ENCODE data around the gene CEMIP. TPM values are rescaled to one million over a fixed set of nuclear protein-coding genes. Genes with fewer than 3 reads are reported as not detected.

CEMIP gene
- total RNA-seq, 2 experiments from 2014 or later = not detected

- H3K9me2 ChIP-seq (ENCODE audit: insufficient read depth, low read length) = no peaks in the 10 kb centered on the region
- no peak overlapping the region for H3K4me2 ChIP-seq (ENCODE audit: low read length)
- no peaks in the 10 kb centered on the region for H3K36me3 ChIP-seq (ENCODE audit: insufficient read depth, low read length)
- H3K27ac ChIP-seq (ENCODE audit: low read depth, low read length, poor library complexity, severe bottlenecking) = no peak overlapping the region
- H3K79me2 ChIP-seq (ENCODE audit: insufficient read depth, low read depth, low read length) = no peaks in the 10 kb centered on the region
- H4K20me1 ChIP-seq (ENCODE audit: insufficient read depth, low read length) = no peaks in the 10 kb centered on the region
- no peaks in the 10 kb centered on the region for H3K4me1 ChIP-seq (ENCODE audit: insufficient read depth, low read length, poor library complexity, severe bottlenecking)
- no TSS peak for BruUV-seq (replicated peaks)
- TF ChIP-seq CTCF (conservative IDR thresholded peaks at IDR 0.05; ENCODE audit: low read length) (no peak), EZH2phosphoT487 (IDR thresholded peaks at IDR 0.05; ENCODE audit: borderline replicate concordance, low read depth, low read length) (no peak)
- intact Hi-C loops (cut with micrococcal nuclease; ENCODE audit: unreplicated experiment) = no loop called here
- H3K9me3 ChIP-seq (ENCODE audit: low read length) = no peaks in the 10 kb centered on the region
- no peak for DNase-seq (ENCODE audit: low spot score)
- ChIA-PET CTCF (ENCODE audit: unreplicated experiment) (no interaction called here), POLR2A (no interaction called here)
- H3K4me3 ChIP-seq (ENCODE audit: low read depth, low read length, poor library complexity, severe bottlenecking) = no peak overlapping the region
- H2AFZ ChIP-seq (ENCODE audit: low read length) = no peak overlapping the region
Observed at GRCh38 chr15:80796407-80796806, 17.2 kb downstream of the CEMIP start.

DNA sequence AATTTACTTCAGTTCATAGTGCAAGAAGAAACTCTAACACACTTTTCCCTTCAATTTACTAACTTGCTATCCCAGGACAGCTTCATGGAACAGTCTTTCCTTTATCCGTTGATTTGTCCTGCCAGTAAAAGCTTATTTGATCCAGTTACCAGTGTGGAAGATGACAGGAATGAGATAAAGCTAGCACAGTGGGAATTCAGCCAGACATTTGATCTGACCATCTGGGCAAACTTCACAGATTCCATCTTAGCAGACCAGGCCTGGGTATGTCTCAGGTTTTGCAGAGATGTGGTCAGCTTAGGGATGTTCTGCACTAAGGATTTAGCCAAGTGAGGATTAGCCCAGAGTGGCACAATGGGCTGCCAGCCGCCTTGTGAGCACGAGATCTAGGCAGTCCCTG lies 19.7 kb downstream of the CEMIP start:
- H3K4me3 ChIP-seq (ENCODE audit: low read depth, low read length, poor library complexity, severe bottlenecking) = no peak overlapping the region
- H3K4me1 ChIP-seq (ENCODE audit: insufficient read depth, low read length, poor library complexity, severe bottlenecking) = no peaks in the 10 kb centered on the region
- ChIA-PET POLR2A (no interaction called here), CTCF (ENCODE audit: unreplicated experiment) (no interaction called here)
- intact Hi-C loops (cut with micrococcal nuclease; ENCODE audit: unreplicated experiment) = no loop called here
- H3K27ac ChIP-seq (ENCODE audit: low read depth, low read length, poor library complexity, severe bottlenecking) = no peak overlapping the region
- H3K79me2 ChIP-seq (ENCODE audit: insufficient read depth, low read depth, low read length) = no peaks in the 10 kb centered on the region
- no peak for DNase-seq (ENCODE audit: low spot score)
- BruUV-seq (replicated peaks) = no TSS peak
- no peaks in the 10 kb centered on the region for H3K9me3 ChIP-seq (ENCODE audit: low read length)
- H3K4me2 ChIP-seq (ENCODE audit: low read length) = no peak overlapping the region
- TF ChIP-seq EZH2phosphoT487 (IDR thresholded peaks at IDR 0.05; ENCODE audit: borderline replicate concordance, low read depth, low read length) = no peak
- no peaks in the 10 kb centered on the region for H3K9me2 ChIP-seq (ENCODE audit: insufficient read depth, low read length)
- no peaks in the 10 kb centered on the region for H4K20me1 ChIP-seq (ENCODE audit: insufficient read depth, low read length)
- H2AFZ ChIP-seq (ENCODE audit: low read length) = no peak overlapping the region
- H3K36me3 ChIP-seq (ENCODE audit: insufficient read depth, low read length) = no peaks in the 10 kb centered on the region

DNA sequence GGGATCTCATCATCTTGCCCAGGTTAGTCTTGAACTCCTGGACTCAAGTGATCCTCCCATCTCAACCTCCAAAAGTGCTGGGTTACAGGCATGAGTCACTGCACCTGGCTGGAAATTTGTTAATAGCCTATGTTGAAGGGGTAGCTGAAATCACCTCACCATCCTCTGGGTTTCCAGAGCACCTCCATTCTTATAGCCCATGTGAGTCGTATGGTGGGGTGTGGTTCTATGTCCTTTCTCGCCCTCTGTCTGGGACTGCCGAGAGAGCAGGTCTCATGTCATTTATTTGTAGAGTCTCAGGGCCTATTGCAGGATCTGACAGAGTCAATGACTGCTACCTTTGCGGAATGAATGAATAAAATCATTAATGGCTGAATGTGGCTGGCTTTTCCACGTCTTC lies 20.9 kb downstream of the CEMIP start:
- H3K36me3 ChIP-seq (ENCODE audit: insufficient read depth, low read length) = no peaks in the 10 kb centered on the region
- no peaks in the 10 kb centered on the region for H4K20me1 ChIP-seq (ENCODE audit: insufficient read depth, low read length)
- intact Hi-C loops (cut with micrococcal nuclease; ENCODE audit: unreplicated experiment) = no loop called here
- TF ChIP-seq EZH2phosphoT487 (IDR thresholded peaks at IDR 0.05; ENCODE audit: borderline replicate concordance, low read depth, low read length) (no peak), CTCF (conservative IDR thresholded peaks at IDR 0.05; ENCODE audit: low read length) (no peak)
- H3K79me2 ChIP-seq (ENCODE audit: insufficient read depth, low read depth, low read length) = no peaks in the 10 kb centered on the region
- ChIA-PET POLR2A (no interaction called here), CTCF (ENCODE audit: unreplicated experiment) (no interaction called here)
- no peak overlapping the region for H3K4me2 ChIP-seq (ENCODE audit: low read length)
- no peaks in the 10 kb centered on the region for H3K9me3 ChIP-seq (ENCODE audit: low read length)
- no TSS peak for BruUV-seq (replicated peaks)
- no peak overlapping the region for H3K4me3 ChIP-seq (ENCODE audit: low read depth, low read length, poor library complexity, severe bottlenecking)
- no peak overlapping the region for H2AFZ ChIP-seq (ENCODE audit: low read length)
- H3K9me2 ChIP-seq (ENCODE audit: insufficient read depth, low read length) = no peaks in the 10 kb centered on the region
- DNase-seq (ENCODE audit: low spot score) = no peak
- H3K4me1 ChIP-seq (ENCODE audit: insufficient read depth, low read length, poor library complexity, severe bottlenecking) = no peaks in the 10 kb centered on the region
- no peak overlapping the region for H3K27ac ChIP-seq (ENCODE audit: low read depth, low read length, poor library complexity, severe bottlenecking)

Data from OCI-LY7 (cell line).